GM18498 (cell line): ENCODE results near the gene LYRM4.

Experiments used
- ATAC-seq: cut with Tn5 transposase; IDR thresholded peaks from one replicate; pipeline ENCODE4 v1.9.1; 2021; ENCODE audit warnings: mild to moderate bottlenecking, moderate library complexity; ENCODE audit not compliant: unreplicated experiment

Gene LYRM4

GRCh38 chr6:5282191-5282623, 21.5 kb upstream of the LYRM4 start:
- ATAC-seq = no peak

GRCh38 chr6:5280920-5281319, 20.2 kb upstream of the LYRM4 start:
- ATAC-seq = no peak

DNA sequence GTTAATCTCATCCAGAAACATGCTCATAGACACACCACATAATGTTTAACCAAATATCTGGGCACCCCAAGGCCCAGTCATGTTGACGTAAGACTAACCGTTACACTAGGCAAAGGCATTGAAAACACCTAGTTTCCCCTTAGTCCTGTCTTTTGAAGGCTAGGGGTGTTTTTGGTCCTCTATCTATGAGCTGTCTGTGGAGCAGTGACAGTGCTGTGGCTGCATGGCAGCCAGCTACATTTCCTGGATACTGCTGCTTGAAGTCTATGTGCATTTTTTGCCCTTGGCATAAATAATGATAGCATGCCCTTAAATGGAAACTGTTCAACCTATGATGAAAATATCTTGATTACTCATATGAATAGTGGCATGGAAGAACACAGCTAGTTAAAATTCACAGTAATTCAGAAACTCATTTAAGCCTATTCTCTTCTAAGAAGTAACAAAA, 19.2 kb upstream of the LYRM4 start:
- no peak for ATAC-seq

GRCh38 chr6:5278565-5279120, 17.9 kb upstream of the LYRM4 start:
- ATAC-seq = no peak

DNA sequence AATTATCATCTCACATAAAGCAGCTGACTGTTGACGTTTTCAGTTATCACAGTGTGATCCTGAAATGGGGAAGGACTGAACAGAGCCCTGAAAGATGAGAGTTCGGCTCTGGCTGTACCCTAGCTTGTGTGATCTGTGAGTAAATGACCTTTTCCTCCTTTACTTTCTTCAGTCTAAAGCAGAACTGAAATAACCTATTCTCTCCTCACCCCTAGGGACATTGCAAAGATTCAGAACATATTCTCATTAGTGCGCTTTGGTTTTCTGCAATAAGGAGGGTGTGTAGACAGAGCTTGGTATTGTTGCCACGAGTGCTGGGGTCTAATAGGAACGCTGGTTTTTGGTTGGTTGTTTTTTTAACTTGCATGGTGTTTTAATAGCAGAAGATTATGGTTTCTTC, 17.3 kb upstream of the LYRM4 start:
- peak; percentile 81 for ATAC-seq

- ATAC-seq = no peak
These were observed 16.8 kb upstream of the LYRM4 start for GRCh38 chr6:5277589-5277988.

GRCh38 chr6:5276581-5276980, 15.8 kb upstream of the LYRM4 start:
- ATAC-seq = no peak

DNA sequence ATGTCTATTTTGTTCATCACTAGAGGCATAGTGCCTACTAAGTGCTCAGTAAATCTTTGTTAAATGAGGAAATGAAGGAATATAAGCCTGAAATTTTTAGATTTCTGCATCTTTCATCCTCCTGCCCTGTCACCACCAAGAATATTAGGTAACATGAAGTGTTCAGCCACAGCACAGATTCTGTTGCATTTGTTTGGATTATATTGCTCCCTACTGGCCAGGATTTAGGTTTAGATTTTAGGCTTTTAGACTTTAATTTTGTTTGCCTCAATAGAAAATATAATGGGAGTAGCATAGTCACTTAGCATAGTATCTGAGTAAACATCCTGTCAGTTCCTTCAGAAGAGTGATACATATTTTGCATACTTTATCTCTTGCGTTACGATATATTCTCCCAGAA, 14.7 kb upstream of the LYRM4 start:
- no peak for ATAC-seq

GRCh38 chr6:5274231-5274630, 13.5 kb upstream of the LYRM4 start:
- no peak for ATAC-seq

DNA sequence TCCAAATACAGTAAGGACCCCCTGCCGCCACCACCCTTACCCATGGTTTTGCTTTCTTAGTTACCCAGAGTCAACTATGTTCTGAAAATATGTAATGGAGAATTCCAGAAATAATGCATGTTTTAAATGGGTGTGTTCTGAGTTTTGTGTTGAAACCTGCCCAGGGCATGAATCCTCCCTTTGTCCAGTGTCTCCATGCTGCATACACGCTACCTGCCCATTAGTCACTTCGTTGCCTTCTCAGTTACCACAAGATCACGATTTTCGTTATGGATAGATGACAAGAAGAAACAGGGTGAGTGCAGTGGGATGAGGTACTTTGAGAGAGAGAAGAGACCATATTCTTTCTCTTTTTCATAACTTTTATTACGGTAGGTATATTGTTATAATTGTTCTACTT, 11.2 kb upstream of the LYRM4 start:
- no peak for ATAC-seq

DNA sequence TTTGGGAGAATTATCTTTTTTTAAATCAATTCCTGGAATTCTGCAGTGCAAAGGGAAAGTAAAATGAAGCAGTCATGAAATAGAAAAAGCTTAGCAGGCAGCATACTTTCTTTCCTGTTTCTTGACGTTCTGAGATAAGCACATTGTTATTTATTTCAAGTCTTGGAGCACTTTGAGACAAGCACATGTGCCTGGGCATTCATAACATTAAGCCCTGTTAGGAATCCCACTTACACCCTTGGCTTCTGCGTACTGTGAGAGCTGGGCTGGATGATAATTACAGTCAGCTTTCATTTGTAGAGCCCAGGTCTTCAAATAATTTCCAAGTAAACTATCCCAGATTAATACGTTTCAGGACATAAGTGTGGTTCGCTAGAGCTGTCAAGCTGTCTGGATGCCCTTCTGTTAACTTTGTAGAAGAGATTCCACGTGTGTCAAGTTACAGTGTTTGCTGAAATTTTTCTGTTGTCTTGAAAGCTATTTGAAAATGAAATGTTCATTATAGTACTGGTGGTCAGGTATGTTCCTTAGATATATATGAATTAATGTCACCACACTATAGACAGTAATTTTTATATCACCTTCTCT, 9.4 kb upstream of the LYRM4 start:
- ATAC-seq = no peak

GRCh38 chr6:5266423-5266822, 5.7 kb upstream of the LYRM4 start:
- ATAC-seq = no peak

GRCh38 chr6:5261545-5262109, 877 bp upstream of the LYRM4 start:
- no peak for ATAC-seq

GRCh38 chr6:5260111-5260620, 584 bp downstream of the LYRM4 start:
- peak; percentile 75 for ATAC-seq

- ATAC-seq = no peak
These were observed 1.3 kb downstream of the LYRM4 start for GRCh38 chr6:5259428-5259827.

DNA sequence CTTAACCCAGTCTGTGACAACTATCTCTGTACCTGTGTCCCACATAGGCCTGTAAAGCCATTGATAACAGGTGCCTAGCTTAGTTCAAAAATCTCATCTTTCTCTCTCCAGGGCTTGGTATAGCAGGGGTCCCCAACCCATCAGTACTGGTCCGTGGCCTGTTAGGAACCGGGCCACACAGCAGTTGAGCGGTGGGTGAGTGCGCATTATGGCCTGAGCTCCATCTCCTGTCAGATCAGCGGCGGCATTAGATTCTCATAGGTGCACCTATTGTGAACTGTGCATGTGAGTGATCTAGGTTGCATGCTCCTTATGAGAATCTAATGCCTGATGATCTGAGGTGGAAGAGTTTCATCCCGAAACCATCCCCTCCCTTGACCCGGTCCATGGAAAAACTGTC, 3.4 kb downstream of the LYRM4 start:
- no peak for ATAC-seq

DNA sequence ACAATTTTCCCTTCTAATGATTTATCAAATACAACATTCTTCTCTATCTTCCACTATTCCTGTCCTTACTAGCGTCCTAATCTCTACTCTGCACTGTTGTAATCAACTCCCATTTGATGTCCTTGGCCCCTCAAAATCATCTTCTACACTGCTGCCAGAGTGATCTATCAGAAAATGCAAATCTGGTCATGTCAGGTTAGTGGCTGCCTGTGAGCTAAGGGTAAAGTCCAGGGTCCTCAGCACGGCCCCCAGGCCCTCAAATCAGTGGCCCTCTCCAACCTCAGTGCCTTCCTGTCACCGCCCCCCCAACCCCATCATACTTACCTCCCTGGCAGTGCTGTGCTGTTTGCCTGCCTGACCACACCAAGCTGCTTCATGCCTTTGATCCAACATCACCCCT, 3.8 kb downstream of the LYRM4 start:
- no peak for ATAC-seq

DNA sequence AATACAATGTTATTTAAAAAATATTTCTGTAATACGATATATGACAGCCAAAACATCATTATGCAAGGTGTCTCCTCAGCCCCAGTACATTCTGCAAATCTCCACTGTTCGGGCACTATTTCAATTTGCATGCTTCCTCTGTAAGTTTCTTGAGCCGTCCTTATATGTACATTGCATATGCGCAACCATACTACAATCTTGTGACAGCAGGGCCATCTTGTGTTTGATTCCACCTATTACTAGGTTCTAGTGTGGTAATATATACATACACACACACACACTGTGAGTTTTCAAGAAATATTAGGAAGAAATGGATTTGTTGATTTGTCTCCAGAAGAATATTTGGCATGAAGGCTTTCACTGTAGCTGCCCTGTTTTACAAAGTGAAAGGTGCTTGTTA, 9.8 kb downstream of the LYRM4 start:
- no peak for ATAC-seq

DNA sequence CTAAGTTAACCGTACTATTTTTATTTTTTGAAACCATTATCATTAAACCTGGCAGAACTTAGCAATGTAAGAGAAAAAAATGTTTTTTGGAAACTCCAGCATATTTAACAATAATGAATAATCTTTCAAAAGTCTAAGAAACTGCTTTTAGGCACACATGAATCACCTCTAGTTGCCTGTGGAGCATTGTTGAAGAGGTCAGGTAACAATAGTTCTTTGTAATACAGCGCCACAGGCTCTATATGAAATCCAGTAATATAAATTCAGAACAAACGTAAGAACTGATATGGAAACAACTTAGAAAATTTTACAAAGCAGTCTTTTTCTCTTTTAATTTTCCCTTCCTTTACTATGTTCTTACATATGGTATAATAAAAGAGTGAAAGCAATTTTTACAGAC, 10.3 kb downstream of the LYRM4 start:
- ATAC-seq = no peak

- no peak for ATAC-seq
These were observed 11.2 kb downstream of the LYRM4 start for GRCh38 chr6:5249451-5250122.

- no peak for ATAC-seq
These were observed 12.2 kb downstream of the LYRM4 start for GRCh38 chr6:5248302-5249098.
